K562 (cell line): ENCODE results near the gene ETNK1.
A peak's percentile ranks its signal among the peaks of the same experiment; 100 is the strongest.

ENCODE experiments used
- NEUROD1 ChIP-seq: fragments of 150-350 bp; IDR thresholded peaks from 2 replicates; pipeline ENCODE4 v1.6.1; 2014; ENCODE audit warnings: borderline replicate concordance, low read length, low read depth; ENCODE audit not compliant: partially characterized antibody
- PHF8 ChIP-seq: fragments of 200-600 bp; sonication (generic); IDR thresholded peaks from 2 replicates; pipeline ENCODE4 v1.6.1; 2012; ENCODE audit warnings: mixed run types, mild to moderate bottlenecking, inconsistent platforms, low read length, moderate library complexity, borderline replicate concordance
- REST ChIP-seq, 2 experiments: fragments of 450-650 bp; formaldehyde crosslinking in 1 of 2; IDR thresholded peaks; 2 replicates each; pipeline versions ENCODE4 v1.4.0 to v1.6.1; 2014 to 2020; ENCODE audit warnings: mild to moderate bottlenecking in 2 of 2, borderline replicate concordance in 1 of 2, low read depth in 1 of 2
- SMARCA5 ChIP-seq: fragments of 450-650 bp; IDR thresholded peaks from 2 replicates; pipeline ENCODE4 v1.6.1; 2016
- USF2 ChIP-seq: sonication (generic); formaldehyde crosslinking; IDR thresholded peaks from 2 replicates; pipeline ENCODE4 v1.5.0; 2020; ENCODE audit warnings: missing genetic modification reagents
- TF ChIP-seq, protein P1 (sequence below), 3 experiments: IDR thresholded peaks in 2 of 3; conservative IDR thresholded peaks in 1 of 3; 2 replicates each; pipeline ENCODE4 v1.5.1; 2011 to 2012; ENCODE audit warnings: low read length in 3 of 3, mild to moderate bottlenecking in 3 of 3, control low read depth in 2 of 3, improper control_type of control experiment in 1 of 3, inconsistent platforms in 1 of 3, low read depth in 1 of 3, mixed read lengths in 1 of 3, moderate library complexity in 1 of 3; ENCODE audit not compliant: insufficient read depth in 2 of 3

DNA sequence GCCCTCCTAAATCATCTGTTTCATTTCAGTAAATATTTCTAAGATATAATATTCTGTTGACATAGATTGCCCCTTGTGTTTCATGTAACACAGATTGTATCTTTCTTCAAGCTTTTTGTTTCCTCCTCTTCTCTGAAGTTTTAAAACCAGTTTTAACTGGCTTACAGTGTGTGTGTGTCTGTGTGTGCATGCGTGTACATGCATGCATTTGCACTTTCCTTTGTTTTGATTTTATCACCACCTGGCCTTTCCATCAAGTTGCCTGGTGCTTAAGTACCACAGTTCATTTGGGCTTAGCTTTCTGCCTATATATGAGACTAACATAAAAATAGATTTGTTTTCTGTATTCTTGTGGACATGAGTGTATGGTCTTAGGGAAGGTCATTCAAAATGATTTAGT is 31.9 kb downstream of the ETNK1 start:
- TF ChIP-seq SMARCA5 (no peak), USF2 (CRISPR knock-in tag) (no peak), REST (IDR thresholded peaks at IDR 0.05; ENCODE audit: borderline replicate concordance) (peak; percentile 47), REST (CRISPR knock-in tag; IDR thresholded peaks at IDR 0.05; ENCODE audit: low read depth) (no peak), NEUROD1 (no peak), PHF8 (no peak)
- TF ChIP-seq, protein P1, sequence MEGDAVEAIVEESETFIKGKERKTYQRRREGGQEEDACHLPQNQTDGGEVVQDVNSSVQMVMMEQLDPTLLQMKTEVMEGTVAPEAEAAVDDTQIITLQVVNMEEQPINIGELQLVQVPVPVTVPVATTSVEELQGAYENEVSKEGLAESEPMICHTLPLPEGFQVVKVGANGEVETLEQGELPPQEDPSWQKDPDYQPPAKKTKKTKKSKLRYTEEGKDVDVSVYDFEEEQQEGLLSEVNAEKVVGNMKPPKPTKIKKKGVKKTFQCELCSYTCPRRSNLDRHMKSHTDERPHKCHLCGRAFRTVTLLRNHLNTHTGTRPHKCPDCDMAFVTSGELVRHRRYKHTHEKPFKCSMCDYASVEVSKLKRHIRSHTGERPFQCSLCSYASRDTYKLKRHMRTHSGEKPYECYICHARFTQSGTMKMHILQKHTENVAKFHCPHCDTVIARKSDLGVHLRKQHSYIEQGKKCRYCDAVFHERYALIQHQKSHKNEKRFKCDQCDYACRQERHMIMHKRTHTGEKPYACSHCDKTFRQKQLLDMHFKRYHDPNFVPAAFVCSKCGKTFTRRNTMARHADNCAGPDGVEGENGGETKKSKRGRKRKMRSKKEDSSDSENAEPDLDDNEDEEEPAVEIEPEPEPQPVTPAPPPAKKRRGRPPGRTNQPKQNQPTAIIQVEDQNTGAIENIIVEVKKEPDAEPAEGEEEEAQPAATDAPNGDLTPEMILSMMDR (IDR thresholded peaks at IDR 0.05 in 2 of 3, conservative IDR thresholded peaks at IDR 0.05 in 1 of 3; ENCODE audit: insufficient read depth in 2 of 3, low read depth in 1 of 3, low read length in 3 of 3), result no peak
